PC-9 (cell line): ENCODE results near the gene PFKM.

Experiments used
- EZH2 ChIP-seq: fragments of 200-600 bp; sonication (generic); IDR thresholded peaks from 2 replicates; pipeline ENCODE4 v1.8.0; 2017; ENCODE audit warnings: antibody characterized with exemption, low read depth
- TF ChIP-seq, protein P1 (sequence below): fragments of 200-600 bp; sonication (generic); conservative IDR thresholded peaks from 2 replicates; pipeline ENCODE4 v1.6.1; 2017; ENCODE audit warnings: mixed run types, antibody characterized with exemption, mild to moderate bottlenecking, moderate library complexity

DNA sequence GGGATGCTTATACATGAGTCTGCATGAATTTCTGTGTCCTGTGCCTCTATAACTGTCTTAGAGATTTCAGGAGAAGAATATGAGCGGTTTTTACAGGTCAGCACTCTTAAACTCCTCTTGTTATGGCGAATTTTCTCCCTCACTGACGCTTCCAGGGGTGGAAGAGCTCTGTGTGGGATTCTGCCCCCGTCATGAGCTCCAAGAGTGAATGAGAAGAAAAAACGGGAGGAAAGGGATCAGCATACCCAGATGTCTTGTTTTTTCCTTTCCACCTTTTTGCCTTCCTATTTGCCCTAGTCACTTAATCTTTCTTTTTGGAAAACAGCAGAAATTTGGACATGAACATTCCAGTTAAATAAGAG lies 651 bp downstream of the PFKM start:
- TF ChIP-seq, protein P1, sequence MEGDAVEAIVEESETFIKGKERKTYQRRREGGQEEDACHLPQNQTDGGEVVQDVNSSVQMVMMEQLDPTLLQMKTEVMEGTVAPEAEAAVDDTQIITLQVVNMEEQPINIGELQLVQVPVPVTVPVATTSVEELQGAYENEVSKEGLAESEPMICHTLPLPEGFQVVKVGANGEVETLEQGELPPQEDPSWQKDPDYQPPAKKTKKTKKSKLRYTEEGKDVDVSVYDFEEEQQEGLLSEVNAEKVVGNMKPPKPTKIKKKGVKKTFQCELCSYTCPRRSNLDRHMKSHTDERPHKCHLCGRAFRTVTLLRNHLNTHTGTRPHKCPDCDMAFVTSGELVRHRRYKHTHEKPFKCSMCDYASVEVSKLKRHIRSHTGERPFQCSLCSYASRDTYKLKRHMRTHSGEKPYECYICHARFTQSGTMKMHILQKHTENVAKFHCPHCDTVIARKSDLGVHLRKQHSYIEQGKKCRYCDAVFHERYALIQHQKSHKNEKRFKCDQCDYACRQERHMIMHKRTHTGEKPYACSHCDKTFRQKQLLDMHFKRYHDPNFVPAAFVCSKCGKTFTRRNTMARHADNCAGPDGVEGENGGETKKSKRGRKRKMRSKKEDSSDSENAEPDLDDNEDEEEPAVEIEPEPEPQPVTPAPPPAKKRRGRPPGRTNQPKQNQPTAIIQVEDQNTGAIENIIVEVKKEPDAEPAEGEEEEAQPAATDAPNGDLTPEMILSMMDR = no peak
- no peak for TF ChIP-seq EZH2
